Esophagus squamous epithelium (tissue), 4 donors: ENCODE results near the gene PTPRQ.

Experiments
- POLR2A ChIP-seq, 4 donors: fragments of 450-650 bp; IDR thresholded peaks; one replicate each; pipeline ENCODE4 v1.6.1; 2017; ENCODE audit warnings: antibody characterized with exemption in 4 of 4, mild to moderate bottlenecking in 4 of 4, moderate library complexity in 3 of 4
- TF ChIP-seq, protein P1 (sequence below), 6 experiments: fragments of 450-650 bp in 4 of 6; fragments of 200-600 bp in 2 of 6; sonication (generic) in 2 of 6; IDR thresholded peaks; one replicate each; pipeline ENCODE4 v1.5.1; 2016 to 2019; ENCODE audit warnings: antibody characterized with exemption in 6 of 6, mild to moderate bottlenecking in 4 of 6, moderate library complexity in 4 of 6

DNA sequence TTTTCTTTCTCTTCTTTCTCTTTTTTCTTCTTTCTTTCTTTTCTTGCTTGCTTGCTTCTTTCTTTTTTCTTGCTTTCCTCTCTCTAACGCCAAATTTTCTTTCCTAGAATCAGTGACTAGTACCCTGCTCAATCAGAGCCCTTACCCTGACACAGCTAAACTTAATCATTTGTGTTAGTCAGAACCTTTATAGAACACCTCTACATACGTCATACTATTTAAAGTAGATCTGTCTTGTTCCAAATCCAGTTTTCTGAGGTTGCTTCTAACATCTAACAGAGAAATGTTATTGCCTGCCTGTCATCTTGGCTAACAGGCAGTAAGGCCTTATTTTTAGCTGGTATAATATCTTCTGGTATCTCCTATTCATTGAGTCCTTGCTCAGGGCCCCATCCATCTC is 197.9 kb downstream of the PTPRQ start:
- TF ChIP-seq, protein P1, sequence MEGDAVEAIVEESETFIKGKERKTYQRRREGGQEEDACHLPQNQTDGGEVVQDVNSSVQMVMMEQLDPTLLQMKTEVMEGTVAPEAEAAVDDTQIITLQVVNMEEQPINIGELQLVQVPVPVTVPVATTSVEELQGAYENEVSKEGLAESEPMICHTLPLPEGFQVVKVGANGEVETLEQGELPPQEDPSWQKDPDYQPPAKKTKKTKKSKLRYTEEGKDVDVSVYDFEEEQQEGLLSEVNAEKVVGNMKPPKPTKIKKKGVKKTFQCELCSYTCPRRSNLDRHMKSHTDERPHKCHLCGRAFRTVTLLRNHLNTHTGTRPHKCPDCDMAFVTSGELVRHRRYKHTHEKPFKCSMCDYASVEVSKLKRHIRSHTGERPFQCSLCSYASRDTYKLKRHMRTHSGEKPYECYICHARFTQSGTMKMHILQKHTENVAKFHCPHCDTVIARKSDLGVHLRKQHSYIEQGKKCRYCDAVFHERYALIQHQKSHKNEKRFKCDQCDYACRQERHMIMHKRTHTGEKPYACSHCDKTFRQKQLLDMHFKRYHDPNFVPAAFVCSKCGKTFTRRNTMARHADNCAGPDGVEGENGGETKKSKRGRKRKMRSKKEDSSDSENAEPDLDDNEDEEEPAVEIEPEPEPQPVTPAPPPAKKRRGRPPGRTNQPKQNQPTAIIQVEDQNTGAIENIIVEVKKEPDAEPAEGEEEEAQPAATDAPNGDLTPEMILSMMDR (IDR thresholded peaks at IDR 0.05), result no peak
- TF ChIP-seq POLR2A (IDR thresholded peaks at IDR 0.05), result no peak
